ENCODE results near the gene GFRAL. TPM values are rescaled to one million over a fixed set of nuclear protein-coding genes. Genes with fewer than 3 reads are reported as not detected.
"Not testable (repeated sequence)": the region's sequence is repeated elsewhere in the genome, so short reads cannot be mapped to it uniquely, and the experiment has no call there.

GFRAL gene
- not detected for total RNA-seq
- long read RNA-seq, donor 1, result 0 reads
- long read RNA-seq, donor 2, result 0 reads

- intact Hi-C loops (cut with DNase I), result no loop called here
- no peak for DNase-seq (ENCODE audit: low spot score)
Observed at GRCh38 chr6:55327169-55327568, at the start of gene GFRAL. Gene GFRAL, plus strand, starts transcription at chr6:55327469. Its CDS starts 86 bp downstream, at chr6:55327555.

DNA sequence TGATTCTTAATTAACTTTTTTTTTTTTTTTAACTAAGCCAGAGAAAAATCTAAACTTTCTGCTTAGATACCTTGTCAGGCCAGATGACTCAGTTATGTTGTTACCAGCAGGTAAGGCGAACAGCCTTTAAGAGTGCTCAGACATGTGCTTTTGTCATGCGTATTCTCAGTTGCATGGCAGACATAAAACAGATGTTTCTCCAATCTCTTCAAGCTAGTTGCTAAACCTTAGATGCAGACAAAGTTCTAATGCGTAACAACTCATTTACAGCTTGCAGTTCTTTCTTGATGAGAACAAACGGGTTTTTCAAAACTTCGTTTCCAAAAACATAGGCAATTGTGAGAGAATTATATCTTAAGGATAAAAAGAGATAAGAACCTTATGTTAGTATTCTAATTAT is 49.6 kb upstream of the GFRAL start:
- intact Hi-C loops (cut with DNase I), result no loop called here
- DNase-seq (ENCODE audit: low spot score), result no peak

DNA sequence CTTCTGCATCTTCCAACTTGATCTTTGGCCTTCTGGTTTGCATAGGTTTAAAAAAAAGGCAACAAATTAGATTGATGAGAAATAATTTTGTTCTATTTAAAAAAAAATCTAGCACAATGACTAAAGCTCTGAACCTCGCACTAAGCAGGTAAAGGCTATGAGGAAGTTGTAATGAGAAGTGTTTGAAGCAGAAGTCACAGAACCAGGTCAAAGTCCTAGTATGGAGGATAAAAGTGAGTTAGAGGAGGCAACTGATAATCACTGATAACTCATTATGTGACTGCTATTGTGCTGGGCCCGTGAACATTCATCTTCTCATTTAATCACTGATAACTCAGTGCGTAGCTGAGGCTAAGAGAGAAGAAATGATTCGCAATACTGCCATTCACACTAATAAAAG is 46.1 kb upstream of the GFRAL start:
- intact Hi-C loops (cut with DNase I), result no loop called here
- DNase-seq (ENCODE audit: low spot score), result no peak

DNA sequence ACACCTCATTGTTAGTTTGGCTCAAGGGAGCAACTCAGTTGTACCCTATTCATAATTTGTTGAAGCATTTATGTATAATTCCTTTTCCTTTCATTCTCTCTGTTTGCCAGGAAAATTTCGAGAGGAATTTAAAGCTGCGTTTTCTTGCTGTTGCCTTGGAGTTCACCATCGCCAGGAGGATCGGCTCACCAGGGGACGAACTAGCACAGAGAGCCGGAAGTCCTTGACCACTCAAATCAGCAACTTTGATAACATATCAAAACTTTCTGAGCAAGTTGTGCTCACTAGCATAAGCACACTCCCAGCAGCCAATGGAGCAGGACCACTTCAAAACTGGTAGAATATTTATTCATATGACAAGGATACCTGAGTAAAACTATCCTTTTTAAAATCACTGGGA is 45.2 kb upstream of the GFRAL start:
- no peak for DNase-seq (ENCODE audit: low spot score)
- intact Hi-C loops (cut with DNase I), result no loop called here

GRCh38 chr6:55286824-55287223 is 40.4 kb upstream of the GFRAL start:
- DNase-seq (ENCODE audit: low spot score), result no peak

DNA sequence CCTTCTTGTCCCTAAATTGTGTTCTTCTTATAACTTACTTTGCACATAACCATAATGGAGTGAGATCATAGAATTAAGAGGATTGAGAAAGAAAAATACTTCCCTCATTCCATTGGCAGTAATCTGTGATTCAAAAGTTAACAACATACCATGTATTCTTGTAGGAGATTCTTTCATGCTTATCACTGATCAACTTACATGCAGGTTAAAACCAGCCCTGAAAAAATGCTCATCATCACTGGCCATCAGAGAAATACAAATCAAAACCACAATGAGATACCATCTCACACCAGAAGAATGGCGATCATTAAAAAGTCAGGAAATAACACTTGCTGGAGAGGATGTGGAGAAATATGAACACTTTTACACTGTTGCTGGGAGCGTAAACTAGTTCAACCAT is 36.5 kb upstream of the GFRAL start:
- intact Hi-C loops (cut with DNase I), result no loop called here
- no peak for DNase-seq (ENCODE audit: low spot score)

More at GRCh38 chr6:55286824-55287223, 40.4 kb upstream of the GFRAL start:
- intact Hi-C loops (cut with DNase I), result no loop called here

DNA sequence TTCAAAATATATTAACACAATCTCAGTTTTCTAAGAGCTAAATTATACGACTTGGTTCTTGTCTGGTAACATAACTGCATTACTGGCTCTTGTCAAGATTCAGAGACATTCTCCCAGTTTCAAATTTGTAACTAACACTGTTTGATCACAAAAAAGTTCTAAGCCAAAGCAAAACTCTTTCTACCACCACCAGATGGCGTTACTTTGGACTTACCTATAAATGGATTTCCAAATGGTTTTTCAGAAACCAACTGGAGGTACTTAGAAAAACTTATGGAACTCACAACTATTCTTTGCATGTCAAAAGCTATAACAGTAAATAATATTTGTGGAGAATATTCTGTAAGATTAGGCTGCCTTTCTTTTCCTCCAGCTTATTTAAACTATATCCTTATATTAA is 34.2 kb upstream of the GFRAL start:
- intact Hi-C loops (cut with DNase I), result no loop called here
- DNase-seq (ENCODE audit: low spot score), result no peak

- intact Hi-C loops (cut with DNase I); DNase-seq (ENCODE audit: low spot score): not testable (repeated sequence)
Observed at GRCh38 chr6:55297214-55297613, 30.1 kb upstream of the GFRAL start.

- DNase-seq (ENCODE audit: low spot score), result no peak
- intact Hi-C loops (cut with DNase I), result no loop called here
Observed at GRCh38 chr6:55299286-55299985, 27.8 kb upstream of the GFRAL start.

DNA sequence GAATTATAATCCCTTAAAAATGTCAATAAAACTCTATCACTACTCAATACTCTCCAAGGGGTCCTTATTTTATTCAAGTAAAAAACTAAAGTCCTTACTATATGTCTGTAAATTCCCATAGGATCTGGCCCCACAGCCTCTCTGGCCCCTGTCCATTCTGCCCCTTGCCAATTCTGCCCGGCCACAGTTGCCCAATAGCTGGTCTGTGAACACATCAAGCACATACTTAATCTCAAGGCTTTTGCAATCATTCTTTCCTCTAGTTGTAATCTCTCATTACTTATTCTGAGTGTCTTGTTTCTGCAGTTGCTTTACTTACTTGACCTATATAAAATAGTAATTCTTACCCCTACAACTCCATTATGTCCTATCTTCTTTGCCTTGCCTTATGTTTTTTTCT is 22.5 kb upstream of the GFRAL start:
- intact Hi-C loops (cut with DNase I), result no loop called here
- no peak for DNase-seq (ENCODE audit: low spot score)

DNA sequence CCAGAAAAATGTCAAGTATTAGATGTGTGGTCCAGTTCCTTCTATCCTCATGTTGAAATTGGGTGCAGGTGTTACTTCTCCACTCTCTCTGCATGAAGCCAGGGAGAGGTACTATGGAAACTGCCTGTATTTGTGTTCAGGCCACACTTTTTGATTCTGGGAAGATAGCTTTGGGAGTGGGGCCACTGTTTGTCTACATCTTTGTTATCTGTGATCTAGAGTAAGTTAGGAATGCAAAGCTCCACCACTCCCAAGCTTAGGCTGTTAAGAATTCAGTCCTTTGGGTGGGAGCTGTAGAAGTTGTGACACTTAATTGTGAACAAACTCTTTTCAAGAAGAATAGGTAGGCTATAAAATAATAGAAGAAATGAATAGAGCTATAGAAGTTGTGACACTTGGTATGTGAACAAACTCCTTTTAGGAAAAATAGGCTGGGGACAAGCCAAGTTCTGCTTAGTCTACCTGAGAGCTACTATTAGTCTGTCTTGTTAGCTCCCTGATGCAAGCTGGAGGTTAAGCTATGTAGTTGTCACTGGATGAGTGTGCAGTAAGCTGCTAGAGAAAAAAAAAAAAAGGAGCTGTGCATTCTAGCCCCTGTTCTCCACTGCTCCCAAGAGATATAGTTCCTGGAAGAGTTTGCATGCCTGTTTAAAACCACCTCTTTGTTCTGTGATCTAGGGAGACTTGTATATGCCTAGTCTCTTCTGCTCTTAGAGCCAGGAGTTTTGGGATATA is 7.1 kb upstream of the GFRAL start:
- intact Hi-C loops (cut with DNase I), result loop anchor here in 1 of 2 donors (5.0 kb wide), 1 partner anchor 1538 kb away; no protein-coding TSS in a partner anchor
- DNase-seq (ENCODE audit: low spot score), result no peak

DNA sequence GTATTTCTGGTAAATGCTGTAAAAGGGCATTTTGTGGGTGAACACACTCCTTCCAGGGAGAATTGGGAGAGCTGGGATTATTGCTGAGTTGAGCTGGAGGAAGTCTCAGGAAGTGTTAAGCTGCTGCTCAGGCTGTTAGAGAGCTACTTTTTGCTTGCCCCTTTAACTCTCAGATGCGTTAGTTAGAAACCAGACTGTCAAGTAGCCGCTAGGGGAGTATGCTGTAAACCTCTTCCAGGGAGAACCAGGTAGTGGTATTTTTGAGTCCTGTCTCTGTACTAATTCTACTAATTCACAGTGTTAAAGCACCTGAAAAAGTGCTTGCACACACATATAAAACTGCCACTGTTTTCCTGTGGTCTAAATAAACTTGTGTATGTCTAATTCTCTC is 6.6 kb upstream of the GFRAL start:
- no peak for DNase-seq (ENCODE audit: low spot score)
- intact Hi-C loops (cut with DNase I), result loop anchor here in 1 of 2 donors (5.0 kb wide), 1 partner anchor 1538 kb away; no protein-coding TSS in a partner anchor

DNA sequence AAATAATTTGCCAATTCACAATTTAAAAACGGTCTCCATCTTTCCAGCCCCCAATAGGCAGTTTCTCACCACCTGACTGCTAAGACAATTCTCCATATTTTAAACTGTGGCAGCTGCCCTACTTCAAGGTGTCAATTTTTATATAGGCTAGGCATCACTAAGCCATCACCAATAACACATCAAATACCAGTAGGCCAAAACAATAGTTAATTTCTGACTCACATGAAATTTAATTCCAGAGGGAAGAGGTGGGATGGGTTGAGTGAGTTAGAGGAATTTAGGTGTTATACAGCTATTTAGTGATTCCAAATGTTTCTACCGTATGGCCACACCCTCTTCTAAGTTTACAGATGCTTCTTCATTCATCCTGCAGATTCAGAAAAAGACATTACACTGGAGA is 49.9 kb downstream of the GFRAL start:
- intact Hi-C loops (cut with DNase I), result no loop called here

DNA sequence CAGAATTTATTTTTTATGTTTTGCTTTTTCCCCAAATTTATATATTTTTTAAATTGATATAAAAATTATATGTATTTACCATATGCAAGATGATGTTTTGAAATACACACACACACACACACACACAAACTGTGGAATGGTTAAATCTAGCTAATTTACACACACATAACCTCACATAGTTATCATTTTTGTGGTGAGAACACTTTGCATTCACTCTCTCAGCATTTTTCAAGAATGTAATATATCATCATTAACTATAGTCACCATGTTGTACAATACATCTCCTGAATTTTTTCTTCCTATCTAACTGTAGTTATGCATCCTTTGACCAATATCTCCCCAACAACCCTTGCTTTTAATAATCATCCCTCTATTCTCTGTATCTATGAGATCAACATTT is 52.2 kb downstream of the GFRAL start:
- intact Hi-C loops (cut with DNase I), result no loop called here
- DNase-seq (ENCODE audit: low spot score), result no peak

More for the DNA sequence above, 49.9 kb downstream of the GFRAL start:
- no peak for DNase-seq (ENCODE audit: low spot score)

GRCh38 chr6:55379895-55380294 is 52.6 kb downstream of the GFRAL start:
- DNase-seq (ENCODE audit: low spot score), result no peak
- intact Hi-C loops (cut with DNase I), result no loop called here

DNA sequence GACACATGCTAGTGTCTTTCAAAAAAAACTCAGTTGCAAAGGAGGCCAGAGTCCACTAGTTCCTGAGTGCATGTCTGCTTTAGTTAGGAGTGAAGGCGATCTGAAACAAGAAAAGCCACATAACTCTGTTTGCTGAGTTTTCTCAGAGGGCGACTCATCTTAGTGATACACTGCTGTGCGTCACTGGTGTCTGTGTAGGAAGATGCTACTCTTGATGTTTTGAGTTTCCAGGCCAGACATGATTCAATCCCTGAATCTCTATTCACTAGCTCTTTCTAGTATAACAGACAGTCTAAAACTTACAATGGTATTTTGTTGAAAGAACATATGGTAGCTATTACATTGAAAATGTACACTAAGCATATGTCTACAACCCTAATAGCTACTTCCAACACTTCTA is 60.9 kb downstream of the GFRAL start:
- intact Hi-C loops (cut with DNase I), result no loop called here
- DNase-seq (ENCODE audit: low spot score), result no peak

DNA sequence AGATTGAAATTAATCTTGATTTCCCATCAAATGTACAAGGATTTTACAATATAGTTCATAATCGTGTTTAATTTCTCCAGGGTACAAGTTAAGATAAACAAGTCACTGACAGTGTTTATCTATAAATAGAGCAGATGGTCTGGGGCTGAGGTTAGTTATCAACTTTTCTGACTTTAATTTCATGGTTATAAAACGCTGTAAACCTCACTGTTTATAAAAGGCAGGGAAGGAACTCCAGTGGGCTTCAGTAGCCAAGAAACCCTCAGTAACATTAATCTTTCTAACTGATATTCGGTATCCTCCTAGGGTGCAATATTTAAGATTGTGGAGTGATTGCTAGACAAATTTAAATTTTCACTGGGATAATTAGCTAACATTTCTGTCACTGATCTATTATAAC is 68.6 kb downstream of the GFRAL start:
- no peak for DNase-seq (ENCODE audit: low spot score)
- intact Hi-C loops (cut with DNase I), result no loop called here

DNA sequence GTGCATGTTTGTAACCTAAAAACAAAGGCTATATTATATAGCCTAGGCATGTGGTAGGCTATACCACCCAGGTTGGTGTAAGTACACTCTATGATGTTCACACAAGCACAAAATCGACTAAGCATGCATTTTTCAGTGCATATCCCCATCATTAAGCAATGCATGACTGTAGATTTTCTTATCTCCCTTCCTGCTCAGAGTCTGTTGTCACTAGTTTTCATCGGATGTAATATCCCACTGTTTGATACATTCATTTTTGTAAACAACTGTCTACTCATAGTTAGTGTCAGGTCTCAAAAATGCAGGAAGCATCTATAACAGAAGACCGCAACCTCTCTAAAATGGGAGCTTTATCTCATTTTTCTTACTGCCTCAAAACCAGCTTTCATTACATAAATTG is 70.7 kb downstream of the GFRAL start:
- DNase-seq (ENCODE audit: low spot score), result no peak
- intact Hi-C loops (cut with DNase I), result no loop called here

DNA sequence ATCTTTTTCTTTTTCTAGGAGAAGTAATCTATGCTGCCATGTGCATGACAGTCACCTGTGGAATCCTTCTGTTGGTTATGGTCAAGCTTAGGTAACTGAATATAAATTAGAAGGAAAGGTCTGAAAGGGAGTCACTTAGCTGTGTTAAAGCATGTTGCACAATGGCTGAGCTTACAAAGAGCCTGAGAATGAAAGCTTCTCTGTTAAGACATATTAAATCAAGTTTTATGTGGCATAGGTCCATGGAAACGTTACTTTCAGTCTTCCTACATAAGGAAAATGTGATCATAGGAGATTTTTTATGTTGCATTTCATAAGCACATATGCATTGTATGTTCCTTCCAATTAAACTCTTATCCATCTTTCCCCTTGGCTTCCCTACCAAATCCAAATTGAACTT is 72.1 kb downstream of the GFRAL start:
- intact Hi-C loops (cut with DNase I), result no loop called here
- DNase-seq (ENCODE audit: low spot score), result no peak

DNA sequence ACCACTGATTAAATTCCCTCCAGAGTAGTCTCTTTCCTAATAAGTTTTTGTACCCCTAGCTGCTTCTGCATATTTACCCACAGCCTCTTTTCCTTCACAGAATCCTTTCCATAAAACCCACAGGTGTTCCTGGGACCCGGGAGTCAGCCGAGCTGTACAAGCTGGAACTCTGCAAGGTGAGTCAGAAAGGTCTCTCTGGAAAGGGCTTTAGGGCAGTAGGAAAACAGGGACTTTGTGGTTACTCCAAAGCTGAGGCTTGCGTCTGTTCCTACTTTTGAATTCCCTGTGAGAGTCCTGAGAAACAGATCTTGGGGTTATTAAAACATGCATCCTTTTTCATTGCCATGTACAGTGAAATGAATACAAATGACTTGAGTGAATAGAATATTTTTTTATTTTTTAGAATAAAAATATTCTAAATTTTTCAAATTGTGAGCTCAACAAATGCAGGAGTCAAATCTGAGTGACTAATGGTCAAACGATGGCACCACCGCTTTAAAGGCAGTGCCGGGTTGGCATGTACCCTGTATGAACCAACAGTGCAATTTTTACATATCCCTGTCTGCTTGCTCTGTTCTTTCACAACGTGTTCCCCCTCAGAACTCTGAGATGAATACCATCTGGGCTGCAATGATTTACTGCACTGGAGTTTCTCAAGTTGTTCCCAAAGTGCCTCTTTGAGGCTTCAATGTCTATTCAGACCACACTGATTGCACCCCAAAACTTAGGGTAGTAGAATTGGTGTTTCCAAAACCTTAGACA is 78.4 kb downstream of the GFRAL start:
- intact Hi-C loops (cut with DNase I), result no loop called here
- no peak for DNase-seq (ENCODE audit: low spot score)

Measured in posterior vena cava (tissue), 2 donors.